ENCODE data around the gene PRPF38B.
"Not testable (repeated sequence)": the region's sequence is repeated elsewhere in the genome, so short reads cannot be mapped to it uniquely, and the experiment has no call there.

Gene PRPF38B

DNA sequence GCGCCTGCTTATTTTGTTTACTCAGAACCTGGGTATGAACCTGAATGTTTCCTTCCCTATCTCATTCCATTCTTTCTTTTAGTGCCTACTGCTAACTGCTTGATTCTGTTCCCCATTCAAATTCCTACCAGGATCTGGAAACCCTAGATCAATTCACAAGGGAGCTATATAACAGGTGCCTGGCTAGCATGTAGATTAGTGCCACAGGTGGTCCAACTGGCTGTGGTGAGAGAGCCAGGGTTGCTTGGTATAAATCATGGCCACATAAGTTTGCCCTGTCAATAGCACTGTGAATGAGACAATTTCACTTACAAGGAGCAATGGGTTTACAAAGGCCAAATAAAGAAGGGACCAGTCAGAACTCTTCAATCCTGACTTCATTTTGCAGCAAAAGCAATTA lies 6.6 kb upstream of the PRPF38B start:
- no peak overlapping the region for H3K4me3 ChIP-seq (ENCODE audit: low read depth in 1 of 2, low read length in 2 of 2)
- H3K9ac ChIP-seq (ENCODE audit: low read length): no peak overlapping the region
- H3K27me3 ChIP-seq (ENCODE audit: control insufficient read depth in 1 of 2, insufficient read depth in 2 of 2, low read length in 2 of 2): no peaks in the 10 kb centered on the region
- no peaks in the 10 kb centered on the region for H3K36me3 ChIP-seq (ENCODE audit: insufficient read depth, low read length)
- no peaks in the 10 kb centered on the region for H3K9me3 ChIP-seq (ENCODE audit: low read length)
- no peak overlapping the region for H3K27ac ChIP-seq (ENCODE audit: low read depth, low read length)
- no peaks in the 10 kb centered on the region for H3K4me1 ChIP-seq (ENCODE audit: insufficient read depth, low read length)

DNA sequence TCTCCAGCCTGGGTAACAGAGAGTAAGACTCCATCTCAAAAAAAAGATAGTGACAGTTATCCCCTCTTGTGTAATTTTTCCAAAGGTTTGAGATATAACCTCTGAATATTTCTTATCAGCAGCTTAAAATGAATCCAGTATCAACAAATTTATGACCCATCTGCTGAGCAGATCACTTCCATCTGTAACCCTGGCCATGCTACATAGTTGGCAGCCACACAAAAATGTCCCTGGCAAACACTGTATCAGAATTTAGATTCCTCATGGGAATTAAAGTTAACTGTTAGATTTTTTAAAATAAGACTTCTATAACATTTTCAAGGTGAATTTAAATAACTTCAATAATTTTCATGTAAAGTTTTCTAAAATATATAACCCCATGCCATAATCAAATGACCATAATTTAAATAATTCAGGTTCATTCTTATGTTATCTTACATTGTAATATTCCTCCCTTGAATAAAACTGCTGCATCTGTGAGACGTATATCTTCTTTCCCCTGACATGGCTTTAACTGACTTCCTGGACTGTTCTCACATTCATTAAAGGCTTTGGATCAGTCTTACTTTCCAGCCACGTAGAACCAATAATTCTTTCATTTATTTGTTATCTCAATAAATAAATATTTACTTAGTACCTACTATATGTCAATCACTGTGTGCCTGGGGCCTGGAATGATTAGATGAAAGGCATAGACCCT lies 5.3 kb upstream of the PRPF38B start:
- Histone ChIP-seq H3K9ac (ENCODE audit: low read length) (no peak overlapping the region), H3K4me3 (ENCODE audit: low read depth in 1 of 2, low read length in 2 of 2) (no peak overlapping the region), H3K27me3 (ENCODE audit: control insufficient read depth in 1 of 2, insufficient read depth in 2 of 2, low read length in 2 of 2) (no peaks in the 10 kb centered on the region), H3K27ac (ENCODE audit: low read depth, low read length) (no peak overlapping the region), H3K36me3 (ENCODE audit: insufficient read depth, low read length) (no peaks in the 10 kb centered on the region), H3K9me3 (ENCODE audit: low read length) (no peaks in the 10 kb centered on the region), H3K4me1 (ENCODE audit: insufficient read depth, low read length) (peaks cover 9% of the 10 kb centered on the region)

- H3K4me3 ChIP-seq (ENCODE audit: low read depth in 1 of 2, low read length in 2 of 2): peak overlapping the region; percentile 67 to 97
- H3K4me1 ChIP-seq (ENCODE audit: insufficient read depth, low read length): peaks cover 23% of the 10 kb centered on the region
- peak overlapping the region; percentile 90 for H3K27ac ChIP-seq (ENCODE audit: low read depth, low read length)
- H3K27me3 ChIP-seq (ENCODE audit: control insufficient read depth in 1 of 2, insufficient read depth in 2 of 2, low read length in 2 of 2): no peaks in the 10 kb centered on the region
- H3K9ac ChIP-seq (ENCODE audit: low read length): peak overlapping the region; percentile 75
- H3K9me3 ChIP-seq (ENCODE audit: low read length): no peaks in the 10 kb centered on the region
- peaks cover 8% of the 10 kb centered on the region for H3K36me3 ChIP-seq (ENCODE audit: insufficient read depth, low read length)
Observed at GRCh38 chr1:108691128-108691941, 775 bp upstream of the PRPF38B start.

- Histone ChIP-seq H3K9ac (ENCODE audit: low read length) (peak overlapping the region; percentile 75), H3K27me3 (ENCODE audit: control insufficient read depth in 1 of 2, insufficient read depth in 2 of 2, low read length in 2 of 2) (no peaks in the 10 kb centered on the region), H3K36me3 (ENCODE audit: insufficient read depth, low read length) (peaks cover 25% of the 10 kb centered on the region), H3K9me3 (ENCODE audit: low read length) (no peaks in the 10 kb centered on the region), H3K27ac (ENCODE audit: low read depth, low read length) (peak overlapping the region; percentile 90), H3K4me1 (ENCODE audit: insufficient read depth, low read length) (peaks cover 23% of the 10 kb centered on the region), H3K4me3 (ENCODE audit: low read depth in 1 of 2, low read length in 2 of 2) (peak overlapping the region; percentile 67 to 97)
Observed at GRCh38 chr1:108692724-108693655, 880 bp downstream of the PRPF38B start.

- H3K9me3 ChIP-seq (ENCODE audit: low read length): no peaks in the 10 kb centered on the region
- H3K36me3 ChIP-seq (ENCODE audit: insufficient read depth, low read length): peaks cover 47% of the 10 kb centered on the region
- H3K9ac ChIP-seq (ENCODE audit: low read length): no peak overlapping the region
- peaks cover 23% of the 10 kb centered on the region for H3K4me1 ChIP-seq (ENCODE audit: insufficient read depth, low read length)
- H3K4me3 ChIP-seq (ENCODE audit: low read depth in 1 of 2, low read length in 2 of 2): no peak overlapping the region
- H3K27ac ChIP-seq (ENCODE audit: low read depth, low read length): no peak overlapping the region
- H3K27me3 ChIP-seq (ENCODE audit: control insufficient read depth in 1 of 2, insufficient read depth in 2 of 2, low read length in 2 of 2): no peaks in the 10 kb centered on the region
Observed at GRCh38 chr1:108695535-108695934, 3.4 kb downstream of the PRPF38B start.

- H3K4me3 ChIP-seq (ENCODE audit: low read depth in 1 of 2, low read length in 2 of 2): no peak overlapping the region
- no peak overlapping the region for H3K9ac ChIP-seq (ENCODE audit: low read length)
- H3K36me3 ChIP-seq (ENCODE audit: insufficient read depth, low read length): peaks cover 53% of the 10 kb centered on the region
- peaks cover 10% of the 10 kb centered on the region for H3K4me1 ChIP-seq (ENCODE audit: insufficient read depth, low read length)
- no peaks in the 10 kb centered on the region for H3K27me3 ChIP-seq (ENCODE audit: control insufficient read depth in 1 of 2, insufficient read depth in 2 of 2, low read length in 2 of 2)
- H3K27ac ChIP-seq (ENCODE audit: low read depth, low read length): no peak overlapping the region
- H3K9me3 ChIP-seq (ENCODE audit: low read length): no peaks in the 10 kb centered on the region
Observed at GRCh38 chr1:108699375-108700332, 7.5 kb downstream of the PRPF38B start.

DNA sequence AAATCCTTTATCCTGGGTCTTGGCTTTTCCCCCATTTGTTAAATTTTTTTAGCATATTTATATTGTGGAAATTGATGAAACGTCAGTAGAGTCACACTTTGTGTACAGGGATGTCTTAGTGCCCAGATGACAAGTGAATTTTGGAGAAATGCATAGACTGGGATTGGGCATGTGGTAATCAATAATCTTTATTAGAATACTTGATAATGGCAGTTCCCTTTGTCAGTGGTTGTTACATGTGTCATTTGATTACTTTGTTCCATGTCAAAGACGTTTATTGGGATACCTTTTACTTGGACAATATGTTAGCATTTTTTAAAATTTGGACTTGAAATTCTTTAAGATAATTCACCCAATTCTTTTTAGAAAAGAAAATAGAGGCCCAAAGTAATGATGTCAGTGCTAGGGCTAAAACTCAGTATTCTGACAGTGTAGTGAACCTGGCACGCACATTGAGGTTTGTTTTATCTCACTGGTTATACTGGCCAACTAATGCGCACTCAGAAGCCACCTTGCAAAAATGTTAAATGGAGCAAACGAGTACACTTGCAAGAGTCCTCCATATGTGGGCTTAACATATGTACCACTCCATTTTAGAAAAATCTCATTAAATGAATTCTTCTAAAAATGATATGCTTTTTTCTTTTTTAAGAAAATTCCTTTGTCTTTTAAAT lies 9.2 kb downstream of the PRPF38B start:
- Histone ChIP-seq H3K9me3 (ENCODE audit: low read length) (no peaks in the 10 kb centered on the region), H3K9ac (ENCODE audit: low read length) (no peak overlapping the region), H3K27me3 (ENCODE audit: control insufficient read depth in 1 of 2, insufficient read depth in 2 of 2, low read length in 2 of 2) (no peaks in the 10 kb centered on the region), H3K36me3 (ENCODE audit: insufficient read depth, low read length) (peaks cover 45% of the 10 kb centered on the region), H3K4me3 (ENCODE audit: low read depth in 1 of 2, low read length in 2 of 2) (no peak overlapping the region), H3K27ac (ENCODE audit: low read depth, low read length) (no peak overlapping the region), H3K4me1 (ENCODE audit: insufficient read depth, low read length) (no peaks in the 10 kb centered on the region)

GRCh38 chr1:108702109-108702508 lies 10.0 kb downstream of the PRPF38B start:
- not testable (repeated sequence) for H3K9ac ChIP-seq (ENCODE audit: low read length); H3K27me3 ChIP-seq (ENCODE audit: control insufficient read depth in 1 of 2, insufficient read depth in 2 of 2, low read length in 2 of 2); H3K9me3 ChIP-seq (ENCODE audit: low read length); H3K4me1 ChIP-seq (ENCODE audit: insufficient read depth, low read length); H3K27ac ChIP-seq (ENCODE audit: low read depth, low read length); H3K4me3 ChIP-seq (ENCODE audit: low read depth in 1 of 2, low read length in 2 of 2)
- H3K36me3 ChIP-seq (ENCODE audit: insufficient read depth, low read length): peaks cover 37% of the 10 kb centered on the region

- Histone ChIP-seq H3K4me3 (ENCODE audit: low read depth in 1 of 2, low read length in 2 of 2) (no peak overlapping the region), H3K9me3 (ENCODE audit: low read length) (no peaks in the 10 kb centered on the region), H3K4me1 (ENCODE audit: insufficient read depth, low read length) (no peaks in the 10 kb centered on the region), H3K27ac (ENCODE audit: low read depth, low read length) (no peak overlapping the region), H3K9ac (ENCODE audit: low read length) (no peak overlapping the region), H3K36me3 (ENCODE audit: insufficient read depth, low read length) (peaks cover 22% of the 10 kb centered on the region), H3K27me3 (ENCODE audit: control insufficient read depth in 1 of 2, insufficient read depth in 2 of 2, low read length in 2 of 2) (no peaks in the 10 kb centered on the region)
Observed at GRCh38 chr1:108703939-108704338, 11.8 kb downstream of the PRPF38B start.

GRCh38 chr1:108704496-108704895 lies 12.4 kb downstream of the PRPF38B start:
- Histone ChIP-seq H3K4me3 (ENCODE audit: low read depth in 1 of 2, low read length in 2 of 2) (no peak overlapping the region), H3K27ac (ENCODE audit: low read depth, low read length) (no peak overlapping the region), H3K9ac (ENCODE audit: low read length) (no peak overlapping the region), H3K27me3 (ENCODE audit: control insufficient read depth in 1 of 2, insufficient read depth in 2 of 2, low read length in 2 of 2) (no peaks in the 10 kb centered on the region), H3K36me3 (ENCODE audit: insufficient read depth, low read length) (peaks cover 16% of the 10 kb centered on the region), H3K4me1 (ENCODE audit: insufficient read depth, low read length) (no peaks in the 10 kb centered on the region), H3K9me3 (ENCODE audit: low read length) (no peaks in the 10 kb centered on the region)

Data from muscle layer of colon (tissue), 2 donors.